WTC11 (cell line): ENCODE data around the gene FMN2.

Experiments used
- ARID4B ChIP-seq: sonication (generic); formaldehyde crosslinking; IDR thresholded peaks from 2 replicates; pipeline ENCODE4 v1.8.0; 2023; ENCODE audit warnings: missing genetic modification reagents, mild to moderate bottlenecking, borderline replicate concordance
- CREB1 ChIP-seq: sonication (generic); formaldehyde crosslinking; IDR thresholded peaks from 2 replicates; pipeline ENCODE4 v1.8.0; 2023; ENCODE audit warnings: mild to moderate bottlenecking, missing genetic modification reagents
- CREM ChIP-seq: sonication (generic); formaldehyde crosslinking; IDR thresholded peaks from 2 replicates; pipeline ENCODE4 v1.8.1; 2022; ENCODE audit warnings: mild to moderate bottlenecking, missing genetic modification reagents, moderate library complexity
- E2F4 ChIP-seq: sonication (generic); formaldehyde crosslinking; IDR thresholded peaks from 2 replicates; pipeline ENCODE4 v1.8.1; 2022; ENCODE audit warnings: low read depth, mild to moderate bottlenecking, moderate library complexity, missing genetic modification reagents, borderline replicate concordance
- IRF2 ChIP-seq: sonication (generic); formaldehyde crosslinking; IDR thresholded peaks from 2 replicates; pipeline ENCODE4 v1.8.0; 2022; ENCODE audit warnings: low read depth, missing genetic modification reagents, borderline replicate concordance
- RELA ChIP-seq: sonication (generic); formaldehyde crosslinking; IDR thresholded peaks from 2 replicates; pipeline ENCODE4 v1.8.1; 2022; ENCODE audit warnings: missing genetic modification reagents, mild to moderate bottlenecking, borderline replicate concordance
- TEAD4 ChIP-seq: sonication (generic); formaldehyde crosslinking; IDR thresholded peaks from 2 replicates; pipeline ENCODE4 v1.8.0; 2022; ENCODE audit warnings: mild to moderate bottlenecking, missing genetic modification reagents
- TP53 ChIP-seq: sonication (generic); formaldehyde crosslinking; IDR thresholded peaks from 2 replicates; pipeline ENCODE4 v1.8.1; 2023; ENCODE audit warnings: mild to moderate bottlenecking, missing genetic modification reagents
- USF2 ChIP-seq: sonication (generic); formaldehyde crosslinking; IDR thresholded peaks from 2 replicates; pipeline ENCODE4 v1.8.1; 2023; ENCODE audit warnings: mild to moderate bottlenecking, missing genetic modification reagents, moderate library complexity
- TF ChIP-seq, protein P1 (sequence below): fragments of 200-600 bp; IDR thresholded peaks from 2 replicates; pipeline ENCODE4 v1.8.0; 2022; ENCODE audit warnings: antibody characterized with exemption
- TF ChIP-seq, protein P2 (sequence below): sonication (generic); formaldehyde crosslinking; IDR thresholded peaks from 2 replicates; pipeline ENCODE4 v1.8.0; 2022; ENCODE audit warnings: mild to moderate bottlenecking, missing genetic modification reagents
- TF ChIP-seq, protein P3 (sequence below): sonication (generic); formaldehyde crosslinking; conservative IDR thresholded peaks from 2 replicates; pipeline ENCODE4 v1.8.1; 2022; ENCODE audit warnings: mild to moderate bottlenecking, missing genetic modification reagents

DNA sequence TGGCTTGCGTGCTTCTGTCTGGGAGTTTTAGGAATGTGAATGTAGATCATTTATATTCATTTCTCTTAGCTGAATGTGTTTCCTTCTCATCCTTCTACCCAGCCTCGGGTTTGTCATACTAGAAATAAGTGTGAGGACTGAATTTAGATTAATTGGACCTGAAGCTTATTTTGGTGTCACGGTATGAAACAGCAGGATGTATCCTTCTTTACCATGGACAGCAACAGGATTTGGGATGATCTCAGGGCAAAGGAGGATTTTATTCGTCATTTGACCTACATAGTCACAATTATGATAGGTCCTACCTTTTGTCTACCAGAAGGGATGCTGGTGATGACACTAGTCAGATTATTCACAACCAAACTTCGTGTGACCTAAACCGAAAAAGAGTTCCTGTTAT, 127.4 kb downstream of the FMN2 start:
- TF ChIP-seq ARID4B (CRISPR knock-in tag) (no peak), TEAD4 (CRISPR knock-in tag) (no peak), TP53 (CRISPR knock-in tag) (no peak), CREM (CRISPR knock-in tag) (no peak), USF2 (CRISPR knock-in tag) (no peak), IRF2 (CRISPR knock-in tag) (no peak), CREB1 (CRISPR knock-in tag) (no peak), RELA (no peak), E2F4 (CRISPR knock-in tag) (no peak)
- TF ChIP-seq, protein P1, sequence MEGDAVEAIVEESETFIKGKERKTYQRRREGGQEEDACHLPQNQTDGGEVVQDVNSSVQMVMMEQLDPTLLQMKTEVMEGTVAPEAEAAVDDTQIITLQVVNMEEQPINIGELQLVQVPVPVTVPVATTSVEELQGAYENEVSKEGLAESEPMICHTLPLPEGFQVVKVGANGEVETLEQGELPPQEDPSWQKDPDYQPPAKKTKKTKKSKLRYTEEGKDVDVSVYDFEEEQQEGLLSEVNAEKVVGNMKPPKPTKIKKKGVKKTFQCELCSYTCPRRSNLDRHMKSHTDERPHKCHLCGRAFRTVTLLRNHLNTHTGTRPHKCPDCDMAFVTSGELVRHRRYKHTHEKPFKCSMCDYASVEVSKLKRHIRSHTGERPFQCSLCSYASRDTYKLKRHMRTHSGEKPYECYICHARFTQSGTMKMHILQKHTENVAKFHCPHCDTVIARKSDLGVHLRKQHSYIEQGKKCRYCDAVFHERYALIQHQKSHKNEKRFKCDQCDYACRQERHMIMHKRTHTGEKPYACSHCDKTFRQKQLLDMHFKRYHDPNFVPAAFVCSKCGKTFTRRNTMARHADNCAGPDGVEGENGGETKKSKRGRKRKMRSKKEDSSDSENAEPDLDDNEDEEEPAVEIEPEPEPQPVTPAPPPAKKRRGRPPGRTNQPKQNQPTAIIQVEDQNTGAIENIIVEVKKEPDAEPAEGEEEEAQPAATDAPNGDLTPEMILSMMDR, result no peak
- TF ChIP-seq, protein P2, sequence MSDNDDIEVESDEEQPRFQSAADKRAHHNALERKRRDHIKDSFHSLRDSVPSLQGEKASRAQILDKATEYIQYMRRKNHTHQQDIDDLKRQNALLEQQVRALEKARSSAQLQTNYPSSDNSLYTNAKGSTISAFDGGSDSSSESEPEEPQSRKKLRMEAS (CRISPR knock-in tag), result no peak
- TF ChIP-seq, protein P3, sequence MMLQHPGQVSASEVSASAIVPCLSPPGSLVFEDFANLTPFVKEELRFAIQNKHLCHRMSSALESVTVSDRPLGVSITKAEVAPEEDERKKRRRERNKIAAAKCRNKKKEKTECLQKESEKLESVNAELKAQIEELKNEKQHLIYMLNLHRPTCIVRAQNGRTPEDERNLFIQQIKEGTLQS, result no peak
